ENCODE data around the gene ADAM10.

Gene ADAM10

DNA sequence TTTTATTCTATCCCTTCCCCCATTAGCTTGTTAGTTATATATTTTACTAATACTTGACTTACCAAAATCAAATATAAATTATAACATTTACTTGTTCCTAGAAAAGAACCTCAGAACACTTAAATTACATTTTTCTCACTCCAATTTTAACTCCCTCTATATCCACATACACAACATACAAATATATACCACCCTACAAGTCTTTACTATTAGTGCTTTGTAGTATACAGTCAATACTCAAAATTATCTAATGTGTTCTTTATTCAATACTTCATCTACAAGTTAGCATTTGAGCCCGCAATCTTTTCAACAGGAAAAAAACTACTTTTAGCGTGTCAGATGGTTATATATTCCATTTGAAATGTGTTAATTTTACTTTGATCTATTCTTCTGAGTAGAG lies 100.3 kb downstream of the ADAM10 start:
- TF ChIP-seq, protein P1, sequence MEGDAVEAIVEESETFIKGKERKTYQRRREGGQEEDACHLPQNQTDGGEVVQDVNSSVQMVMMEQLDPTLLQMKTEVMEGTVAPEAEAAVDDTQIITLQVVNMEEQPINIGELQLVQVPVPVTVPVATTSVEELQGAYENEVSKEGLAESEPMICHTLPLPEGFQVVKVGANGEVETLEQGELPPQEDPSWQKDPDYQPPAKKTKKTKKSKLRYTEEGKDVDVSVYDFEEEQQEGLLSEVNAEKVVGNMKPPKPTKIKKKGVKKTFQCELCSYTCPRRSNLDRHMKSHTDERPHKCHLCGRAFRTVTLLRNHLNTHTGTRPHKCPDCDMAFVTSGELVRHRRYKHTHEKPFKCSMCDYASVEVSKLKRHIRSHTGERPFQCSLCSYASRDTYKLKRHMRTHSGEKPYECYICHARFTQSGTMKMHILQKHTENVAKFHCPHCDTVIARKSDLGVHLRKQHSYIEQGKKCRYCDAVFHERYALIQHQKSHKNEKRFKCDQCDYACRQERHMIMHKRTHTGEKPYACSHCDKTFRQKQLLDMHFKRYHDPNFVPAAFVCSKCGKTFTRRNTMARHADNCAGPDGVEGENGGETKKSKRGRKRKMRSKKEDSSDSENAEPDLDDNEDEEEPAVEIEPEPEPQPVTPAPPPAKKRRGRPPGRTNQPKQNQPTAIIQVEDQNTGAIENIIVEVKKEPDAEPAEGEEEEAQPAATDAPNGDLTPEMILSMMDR (IDR thresholded peaks at IDR 0.05; ENCODE audit: control insufficient read depth, insufficient read depth, low read depth, low read length, missing control alignments): no peak
- H3K4me3 ChIP-seq (ENCODE audit: control insufficient read depth, low read depth, low read length): no peak overlapping the region
- DNase-seq (ENCODE audit: low read depth): no peak

- TF ChIP-seq, protein P1 (IDR thresholded peaks at IDR 0.05; ENCODE audit: control insufficient read depth, insufficient read depth, low read depth, low read length, missing control alignments): no peak
- H3K4me3 ChIP-seq (ENCODE audit: control insufficient read depth, low read depth, low read length): no peak overlapping the region
- DNase-seq (ENCODE audit: low read depth): no peak
Measured at GRCh38 chr15:58643996-58644395, 105.5 kb downstream of the ADAM10 start.

DNA sequence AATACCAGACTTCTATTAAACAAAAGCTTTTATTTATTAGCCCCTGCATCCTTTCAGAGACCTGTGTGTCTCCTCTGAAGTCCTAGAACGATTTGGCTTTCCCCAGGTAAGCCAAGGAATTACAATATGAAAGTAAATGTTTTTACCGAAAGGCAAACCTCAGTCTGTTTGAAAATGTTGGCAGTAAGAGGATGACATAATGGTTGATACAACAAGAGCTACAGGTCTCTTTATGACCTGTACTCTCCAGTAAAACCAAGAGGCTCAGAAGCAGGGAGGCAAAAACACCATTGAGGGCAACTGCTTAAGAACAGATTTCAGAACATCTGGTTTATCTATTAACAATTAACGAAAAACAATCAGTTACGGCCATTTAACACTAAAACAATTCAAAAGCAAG lies 107.8 kb downstream of the ADAM10 start:
- TF ChIP-seq, protein P1 (IDR thresholded peaks at IDR 0.05; ENCODE audit: control insufficient read depth, insufficient read depth, low read depth, low read length, missing control alignments): no peak
- no peak for DNase-seq (ENCODE audit: low read depth)
- no peak overlapping the region for H3K4me3 ChIP-seq (ENCODE audit: control insufficient read depth, low read depth, low read length)

- TF ChIP-seq, protein P1 (IDR thresholded peaks at IDR 0.05; ENCODE audit: control insufficient read depth, insufficient read depth, low read depth, low read length, missing control alignments): no peak
- DNase-seq (ENCODE audit: low read depth): no peak
- H3K4me3 ChIP-seq (ENCODE audit: control insufficient read depth, low read depth, low read length): no peak overlapping the region
Measured at GRCh38 chr15:58639992-58640391, 109.5 kb downstream of the ADAM10 start.

- H3K4me3 ChIP-seq (ENCODE audit: control insufficient read depth, low read depth, low read length): no peak overlapping the region
- TF ChIP-seq, protein P1 (IDR thresholded peaks at IDR 0.05; ENCODE audit: control insufficient read depth, insufficient read depth, low read depth, low read length, missing control alignments): no peak
- DNase-seq (ENCODE audit: low read depth): no peak
Measured at GRCh38 chr15:58639002-58639756, 110.3 kb downstream of the ADAM10 start.

GRCh38 chr15:58632789-58633188 lies 116.7 kb downstream of the ADAM10 start:
- TF ChIP-seq, protein P1 (IDR thresholded peaks at IDR 0.05; ENCODE audit: control insufficient read depth, insufficient read depth, low read depth, low read length, missing control alignments): no peak
- no peak for DNase-seq (ENCODE audit: low read depth)
- no peak overlapping the region for H3K4me3 ChIP-seq (ENCODE audit: control insufficient read depth, low read depth, low read length)
